ENCODE data around the gene RPS16. TPM values are rescaled to one million over a fixed set of nuclear protein-coding genes. Genes with fewer than 3 reads are reported as not detected.

The RPS16 gene
- total and polyA plus RNA-seq, 2 donors (not counting 1 experiment from before 2014, with no cell fraction given) = 3,910 to 6,448 TPM

DNA sequence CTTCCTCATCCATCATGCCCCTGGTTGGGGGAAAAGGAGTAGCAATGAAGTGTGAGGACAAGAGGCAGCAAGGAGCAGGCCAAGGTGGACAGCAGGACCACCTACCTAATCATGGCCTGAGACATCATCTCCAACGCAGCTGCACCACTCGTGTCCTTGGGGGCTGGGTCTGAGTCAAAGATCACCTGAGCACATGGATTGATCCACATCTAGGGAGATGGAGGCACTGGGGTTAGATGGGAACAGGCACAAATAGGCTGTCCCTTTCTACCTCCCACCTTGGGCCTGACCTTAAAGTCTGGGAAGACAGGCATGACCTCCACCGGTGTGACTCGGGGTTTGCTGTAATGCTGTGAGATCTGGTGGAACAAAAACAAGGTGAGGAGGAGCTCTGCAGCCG, 47.1 kb downstream of the RPS16 start:
- WGBS (ENCODE audit: insufficient coverage) = 100% methylated on average over 2 of the region's 5 CpGs
- ChIA-PET CTCF (interaction anchor here (0.8 to 1.3 kb wide), 3 partner anchors 10 to 917 kb away, joined by 3 read pairs; no protein-coding TSS in a partner anchor), POLR2A (no interaction called here)
- peaks cover 38% of the 10 kb centered on the region for H3K4me1 Mint-ChIP-seq
- no peak overlapping the region for H3K9ac ChIP-seq (ENCODE audit: low read length)
- no peaks in the 10 kb centered on the region for H3K9me3 Mint-ChIP-seq (ENCODE audit: insufficient read depth)
- peaks cover 18% of the 10 kb centered on the region for H4K20me1 ChIP-seq (ENCODE audit: control insufficient read depth, insufficient read depth, low read length, poor library complexity, severe bottlenecking)
- H3K4me1 ChIP-seq (ENCODE audit: control insufficient read depth in 2 of 2, insufficient read depth in 2 of 2, low read length in 2 of 2) = peaks cover 16 to 34% of the 10 kb centered on the region in 2 donors
- H3K4me3 Mint-ChIP-seq = peak overlapping the region; percentile 59
- H3K4me3 ChIP-seq (ENCODE audit: control extremely low read depth in 1 of 5, extremely low read depth in 1 of 5, insufficient read depth in 1 of 5, low read depth in 2 of 5, low read length in 4 of 5) = no peak overlapping the region
- peak overlapping the region; percentile 67 for H3K27ac Mint-ChIP-seq
- peak overlapping the region; percentile 1 to 96 for H3K27ac ChIP-seq (ENCODE audit: low read length in 2 of 2)
- DNase-seq (no peak), ATAC-seq (ENCODE audit: low read depth) (no peak)
- H2AFZ ChIP-seq (ENCODE audit: insufficient read depth, low read depth, low read length, poor library complexity, severe bottlenecking) = no peak overlapping the region
- H3K79me2 ChIP-seq (ENCODE audit: control insufficient read depth, insufficient read depth, low read length) = peaks cover 39% of the 10 kb centered on the region
- no peaks in the 10 kb centered on the region for H3K9me3 ChIP-seq (ENCODE audit: control extremely low read depth in 1 of 3, control insufficient read depth in 2 of 3, insufficient read depth in 1 of 3, low read length in 2 of 3)
- H3K27me3 Mint-ChIP-seq = no peaks in the 10 kb centered on the region
- H3K4me2 ChIP-seq (replicated peaks; ENCODE audit: low read depth, low read length, poor library complexity, severe bottlenecking) = no peak overlapping the region
- TF ChIP-seq EZH2 (IDR thresholded peaks at IDR 0.05; ENCODE audit: borderline replicate concordance, insufficient read depth, low read depth, low read length, poor library complexity, severe bottlenecking) = no peak
- TF ChIP-seq, protein P1, sequence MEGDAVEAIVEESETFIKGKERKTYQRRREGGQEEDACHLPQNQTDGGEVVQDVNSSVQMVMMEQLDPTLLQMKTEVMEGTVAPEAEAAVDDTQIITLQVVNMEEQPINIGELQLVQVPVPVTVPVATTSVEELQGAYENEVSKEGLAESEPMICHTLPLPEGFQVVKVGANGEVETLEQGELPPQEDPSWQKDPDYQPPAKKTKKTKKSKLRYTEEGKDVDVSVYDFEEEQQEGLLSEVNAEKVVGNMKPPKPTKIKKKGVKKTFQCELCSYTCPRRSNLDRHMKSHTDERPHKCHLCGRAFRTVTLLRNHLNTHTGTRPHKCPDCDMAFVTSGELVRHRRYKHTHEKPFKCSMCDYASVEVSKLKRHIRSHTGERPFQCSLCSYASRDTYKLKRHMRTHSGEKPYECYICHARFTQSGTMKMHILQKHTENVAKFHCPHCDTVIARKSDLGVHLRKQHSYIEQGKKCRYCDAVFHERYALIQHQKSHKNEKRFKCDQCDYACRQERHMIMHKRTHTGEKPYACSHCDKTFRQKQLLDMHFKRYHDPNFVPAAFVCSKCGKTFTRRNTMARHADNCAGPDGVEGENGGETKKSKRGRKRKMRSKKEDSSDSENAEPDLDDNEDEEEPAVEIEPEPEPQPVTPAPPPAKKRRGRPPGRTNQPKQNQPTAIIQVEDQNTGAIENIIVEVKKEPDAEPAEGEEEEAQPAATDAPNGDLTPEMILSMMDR (IDR thresholded peaks at IDR 0.05) = no peak
- peaks cover 0 to 62% of the 10 kb centered on the region in 2 experiments for H3K36me3 ChIP-seq (replicated peaks in 1 of 2; ENCODE audit: control extremely low read depth in 1 of 2, control insufficient read depth in 1 of 2, extremely low read depth in 1 of 2, insufficient read depth in 2 of 2, low read length in 1 of 2)
- intact Hi-C loops (cut with micrococcal nuclease) = no loop called here
- H3K27me3 ChIP-seq (replicated peaks in 1 of 4; ENCODE audit: control extremely low read depth in 1 of 4, control insufficient read depth in 3 of 4, insufficient read depth in 4 of 4, low read length in 3 of 4) = no peaks in the 10 kb centered on the region

DNA sequence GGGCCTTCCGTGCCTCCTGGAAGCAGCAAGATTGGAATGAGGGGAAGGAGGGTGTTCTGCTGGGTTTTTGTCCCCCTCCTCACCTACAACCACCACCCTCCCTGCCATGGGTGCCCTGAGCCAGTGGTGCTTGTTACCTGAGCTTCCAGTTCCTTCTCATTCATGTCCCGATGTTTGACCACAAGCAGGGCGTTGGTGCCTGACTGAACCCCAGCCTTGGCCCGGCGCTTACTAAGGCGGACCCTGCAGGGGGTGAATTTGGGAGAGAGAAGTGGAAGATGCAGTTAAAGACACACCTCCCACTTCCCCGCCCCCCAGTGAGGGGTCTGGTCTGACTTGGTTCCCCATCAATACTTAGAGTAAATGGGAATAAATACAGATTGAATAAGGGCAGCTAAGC, 49.2 kb downstream of the RPS16 start:
- CTCF ChIA-PET = no interaction called here
- H3K36me3 ChIP-seq (replicated peaks in 1 of 2; ENCODE audit: control extremely low read depth in 1 of 2, control insufficient read depth in 1 of 2, extremely low read depth in 1 of 2, insufficient read depth in 2 of 2, low read length in 1 of 2) = peaks cover 0 to 72% of the 10 kb centered on the region in 2 experiments
- no peak for DNase-seq
- no peak overlapping the region for H2AFZ ChIP-seq (ENCODE audit: insufficient read depth, low read depth, low read length, poor library complexity, severe bottlenecking)
- no CpG with 5 or more reads among the region's 7 CpGs for WGBS (ENCODE audit: insufficient coverage)
- POLR2A ChIA-PET = no interaction called here
- H3K9me3 Mint-ChIP-seq (ENCODE audit: insufficient read depth) = no peaks in the 10 kb centered on the region
- peaks cover 30% of the 10 kb centered on the region for H3K4me1 Mint-ChIP-seq
- no peaks in the 10 kb centered on the region for H3K9me3 ChIP-seq (ENCODE audit: control extremely low read depth in 1 of 3, control insufficient read depth in 2 of 3, insufficient read depth in 1 of 3, low read length in 2 of 3)
- intact Hi-C loops (cut with micrococcal nuclease) = no loop called here
- peak overlapping the region; percentile 37 for H3K27ac Mint-ChIP-seq
- H3K27me3 Mint-ChIP-seq = no peaks in the 10 kb centered on the region
- H3K4me1 ChIP-seq (ENCODE audit: control insufficient read depth in 2 of 2, insufficient read depth in 2 of 2, low read length in 2 of 2) = peaks cover 9 to 22% of the 10 kb centered on the region in 2 donors
- peaks cover 20% of the 10 kb centered on the region for H3K79me2 ChIP-seq (ENCODE audit: control insufficient read depth, insufficient read depth, low read length)
- no peak overlapping the region for H3K4me3 Mint-ChIP-seq
- H3K9ac ChIP-seq (ENCODE audit: low read length) = no peak overlapping the region
- H3K27ac ChIP-seq (ENCODE audit: low read length in 2 of 2) = no peak overlapping the region
- no peak for ATAC-seq (ENCODE audit: low read depth)
- no peak overlapping the region for H3K4me3 ChIP-seq (ENCODE audit: control extremely low read depth in 1 of 5, extremely low read depth in 1 of 5, insufficient read depth in 1 of 5, low read depth in 2 of 5, low read length in 4 of 5)
- peaks cover 9% of the 10 kb centered on the region for H4K20me1 ChIP-seq (ENCODE audit: control insufficient read depth, insufficient read depth, low read length, poor library complexity, severe bottlenecking)
- no peak for TF ChIP-seq EZH2 (IDR thresholded peaks at IDR 0.05; ENCODE audit: borderline replicate concordance, insufficient read depth, low read depth, low read length, poor library complexity, severe bottlenecking)
- H3K4me2 ChIP-seq (replicated peaks; ENCODE audit: low read depth, low read length, poor library complexity, severe bottlenecking) = no peak overlapping the region
- no peaks in the 10 kb centered on the region for H3K27me3 ChIP-seq (replicated peaks in 1 of 4; ENCODE audit: control extremely low read depth in 1 of 4, control insufficient read depth in 3 of 4, insufficient read depth in 4 of 4, low read length in 3 of 4)
